ENCODE measurements around the gene VIPR2.

DNA sequence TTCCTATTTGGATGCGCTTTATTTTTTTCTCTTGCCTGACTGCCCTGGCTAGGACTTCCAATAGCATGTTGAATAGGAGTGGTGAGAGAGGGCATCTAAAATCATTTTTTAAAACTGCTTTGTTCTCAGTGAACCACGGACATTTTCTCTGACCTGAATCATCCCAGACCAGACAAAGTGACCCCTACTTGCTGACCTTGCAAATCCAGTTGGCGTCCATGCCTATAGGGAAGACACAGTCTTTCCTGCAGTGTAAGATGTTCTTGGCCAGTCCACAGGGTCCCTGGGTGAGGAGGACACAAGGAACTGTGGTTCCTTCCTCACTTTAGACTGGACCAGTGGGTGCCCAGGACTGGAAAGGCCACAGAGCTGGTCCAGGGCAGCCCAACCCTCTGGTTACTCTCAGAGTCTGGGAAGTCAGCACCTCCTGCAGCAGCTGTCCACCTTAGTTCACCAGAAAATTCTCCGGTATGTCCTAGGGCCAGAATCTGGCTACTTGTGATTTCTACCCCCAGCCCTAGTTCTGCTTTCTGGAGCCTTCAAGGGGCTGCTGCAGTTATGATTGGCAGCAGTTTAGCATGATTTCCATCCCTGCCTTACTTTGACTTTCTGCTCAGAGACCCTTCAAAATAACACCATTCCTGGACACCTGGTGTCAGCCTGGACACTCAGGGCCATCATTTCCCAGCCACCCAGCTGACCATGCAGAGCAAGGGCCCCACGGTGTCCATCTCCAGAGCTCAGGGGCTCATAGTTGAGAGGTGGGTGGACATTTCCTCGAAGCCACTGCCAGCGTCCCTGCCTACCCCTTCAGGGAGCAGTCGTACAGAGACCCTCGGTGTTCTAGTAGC lies 19.3 kb downstream of the VIPR2 start:
- TF ChIP-seq SRSF4 (IDR thresholded peaks at IDR 0.05; ENCODE audit: low read depth, low read length, poor library complexity, severe bottlenecking) (no peak), POLR2AphosphoS5 (IDR thresholded peaks at IDR 0.05; ENCODE audit: low read depth, low read length) (no peak), HDAC1 (CRISPR knock-in tag; IDR thresholded peaks at IDR 0.05) (no peak), KDM3A (CRISPR knock-in tag; IDR thresholded peaks at IDR 0.05; ENCODE audit: low read depth) (no peak), NCOA2 (CRISPR knock-in tag; IDR thresholded peaks at IDR 0.05) (no peak), ZNF121 (CRISPR knock-in tag; IDR thresholded peaks at IDR 0.05) (no peak), SP2 (CRISPR knock-in tag; IDR thresholded peaks at IDR 0.05) (no peak), SMC3 (IDR thresholded peaks at IDR 0.05; ENCODE audit: low read length) (no peak)
- TF ChIP-seq, protein P1, sequence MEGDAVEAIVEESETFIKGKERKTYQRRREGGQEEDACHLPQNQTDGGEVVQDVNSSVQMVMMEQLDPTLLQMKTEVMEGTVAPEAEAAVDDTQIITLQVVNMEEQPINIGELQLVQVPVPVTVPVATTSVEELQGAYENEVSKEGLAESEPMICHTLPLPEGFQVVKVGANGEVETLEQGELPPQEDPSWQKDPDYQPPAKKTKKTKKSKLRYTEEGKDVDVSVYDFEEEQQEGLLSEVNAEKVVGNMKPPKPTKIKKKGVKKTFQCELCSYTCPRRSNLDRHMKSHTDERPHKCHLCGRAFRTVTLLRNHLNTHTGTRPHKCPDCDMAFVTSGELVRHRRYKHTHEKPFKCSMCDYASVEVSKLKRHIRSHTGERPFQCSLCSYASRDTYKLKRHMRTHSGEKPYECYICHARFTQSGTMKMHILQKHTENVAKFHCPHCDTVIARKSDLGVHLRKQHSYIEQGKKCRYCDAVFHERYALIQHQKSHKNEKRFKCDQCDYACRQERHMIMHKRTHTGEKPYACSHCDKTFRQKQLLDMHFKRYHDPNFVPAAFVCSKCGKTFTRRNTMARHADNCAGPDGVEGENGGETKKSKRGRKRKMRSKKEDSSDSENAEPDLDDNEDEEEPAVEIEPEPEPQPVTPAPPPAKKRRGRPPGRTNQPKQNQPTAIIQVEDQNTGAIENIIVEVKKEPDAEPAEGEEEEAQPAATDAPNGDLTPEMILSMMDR (CRISPR knock-in tag; IDR thresholded peaks at IDR 0.05) = no peak
- TF ChIP-seq, protein P2, sequence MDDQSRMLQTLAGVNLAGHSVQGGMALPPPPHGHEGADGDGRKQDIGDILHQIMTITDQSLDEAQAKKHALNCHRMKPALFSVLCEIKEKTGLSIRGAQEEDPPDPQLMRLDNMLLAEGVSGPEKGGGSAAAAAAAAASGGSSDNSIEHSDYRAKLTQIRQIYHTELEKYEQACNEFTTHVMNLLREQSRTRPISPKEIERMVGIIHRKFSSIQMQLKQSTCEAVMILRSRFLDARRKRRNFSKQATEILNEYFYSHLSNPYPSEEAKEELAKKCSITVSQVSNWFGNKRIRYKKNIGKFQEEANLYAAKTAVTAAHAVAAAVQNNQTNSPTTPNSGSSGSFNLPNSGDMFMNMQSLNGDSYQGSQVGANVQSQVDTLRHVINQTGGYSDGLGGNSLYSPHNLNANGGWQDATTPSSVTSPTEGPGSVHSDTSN (CRISPR knock-in tag; IDR thresholded peaks at IDR 0.05; ENCODE audit: borderline replicate concordance) = no peak
- TF ChIP-seq, protein P3, sequence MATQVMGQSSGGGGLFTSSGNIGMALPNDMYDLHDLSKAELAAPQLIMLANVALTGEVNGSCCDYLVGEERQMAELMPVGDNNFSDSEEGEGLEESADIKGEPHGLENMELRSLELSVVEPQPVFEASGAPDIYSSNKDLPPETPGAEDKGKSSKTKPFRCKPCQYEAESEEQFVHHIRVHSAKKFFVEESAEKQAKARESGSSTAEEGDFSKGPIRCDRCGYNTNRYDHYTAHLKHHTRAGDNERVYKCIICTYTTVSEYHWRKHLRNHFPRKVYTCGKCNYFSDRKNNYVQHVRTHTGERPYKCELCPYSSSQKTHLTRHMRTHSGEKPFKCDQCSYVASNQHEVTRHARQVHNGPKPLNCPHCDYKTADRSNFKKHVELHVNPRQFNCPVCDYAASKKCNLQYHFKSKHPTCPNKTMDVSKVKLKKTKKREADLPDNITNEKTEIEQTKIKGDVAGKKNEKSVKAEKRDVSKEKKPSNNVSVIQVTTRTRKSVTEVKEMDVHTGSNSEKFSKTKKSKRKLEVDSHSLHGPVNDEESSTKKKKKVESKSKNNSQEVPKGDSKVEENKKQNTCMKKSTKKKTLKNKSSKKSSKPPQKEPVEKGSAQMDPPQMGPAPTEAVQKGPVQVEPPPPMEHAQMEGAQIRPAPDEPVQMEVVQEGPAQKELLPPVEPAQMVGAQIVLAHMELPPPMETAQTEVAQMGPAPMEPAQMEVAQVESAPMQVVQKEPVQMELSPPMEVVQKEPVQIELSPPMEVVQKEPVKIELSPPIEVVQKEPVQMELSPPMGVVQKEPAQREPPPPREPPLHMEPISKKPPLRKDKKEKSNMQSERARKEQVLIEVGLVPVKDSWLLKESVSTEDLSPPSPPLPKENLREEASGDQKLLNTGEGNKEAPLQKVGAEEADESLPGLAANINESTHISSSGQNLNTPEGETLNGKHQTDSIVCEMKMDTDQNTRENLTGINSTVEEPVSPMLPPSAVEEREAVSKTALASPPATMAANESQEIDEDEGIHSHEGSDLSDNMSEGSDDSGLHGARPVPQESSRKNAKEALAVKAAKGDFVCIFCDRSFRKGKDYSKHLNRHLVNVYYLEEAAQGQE (IDR thresholded peaks at IDR 0.05; ENCODE audit: borderline replicate concordance in 1 of 2, low read depth in 1 of 2, low read length in 2 of 2) = no peak
